Stimulated activated CD8-positive, alpha-beta memory T cell treated with anti-CD3 and anti-CD28 coated beads, Interleukin-4, amount 100 ng/mL, for 48 hours (primary cell): ENCODE measurements around the gene ARMC12.

ENCODE experiments used
- DNase-seq: peaks from one replicate; pipeline ENCODE4 v3.0.0-alpha.2; 2020

Gene ARMC12

DNA sequence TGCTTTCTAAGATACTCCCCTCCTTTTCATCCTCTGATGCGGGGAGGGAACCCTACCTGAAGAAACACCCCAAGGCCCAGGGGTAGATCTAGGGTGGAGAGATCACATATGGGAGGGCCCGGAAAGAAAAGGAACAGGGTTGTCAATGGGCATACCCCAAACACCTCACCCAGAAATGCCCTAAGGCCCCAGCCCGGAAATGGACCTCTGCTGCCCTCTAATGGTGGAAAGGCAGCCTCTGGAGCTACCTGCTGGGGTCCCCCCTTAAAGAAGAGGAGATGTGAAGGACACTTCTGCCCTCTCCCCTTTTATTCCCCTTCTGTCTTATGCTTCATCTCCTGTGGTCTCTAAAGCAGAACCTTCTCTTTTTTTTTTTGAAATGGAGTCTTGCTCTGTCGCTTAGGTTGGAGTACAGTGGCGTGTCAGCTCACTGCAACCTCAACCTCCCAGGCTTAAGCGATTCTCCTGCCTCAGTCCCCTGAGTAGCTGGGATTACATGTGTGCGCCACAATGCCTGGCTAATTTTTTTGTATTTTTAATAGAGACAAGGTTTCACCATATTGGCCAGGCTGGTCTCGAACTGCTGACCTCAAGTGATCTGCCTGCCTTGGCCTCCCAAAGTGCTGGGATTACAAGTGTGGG is 458 bp upstream of the ARMC12 start:
- DNase-seq: peak; percentile 93

DNA sequence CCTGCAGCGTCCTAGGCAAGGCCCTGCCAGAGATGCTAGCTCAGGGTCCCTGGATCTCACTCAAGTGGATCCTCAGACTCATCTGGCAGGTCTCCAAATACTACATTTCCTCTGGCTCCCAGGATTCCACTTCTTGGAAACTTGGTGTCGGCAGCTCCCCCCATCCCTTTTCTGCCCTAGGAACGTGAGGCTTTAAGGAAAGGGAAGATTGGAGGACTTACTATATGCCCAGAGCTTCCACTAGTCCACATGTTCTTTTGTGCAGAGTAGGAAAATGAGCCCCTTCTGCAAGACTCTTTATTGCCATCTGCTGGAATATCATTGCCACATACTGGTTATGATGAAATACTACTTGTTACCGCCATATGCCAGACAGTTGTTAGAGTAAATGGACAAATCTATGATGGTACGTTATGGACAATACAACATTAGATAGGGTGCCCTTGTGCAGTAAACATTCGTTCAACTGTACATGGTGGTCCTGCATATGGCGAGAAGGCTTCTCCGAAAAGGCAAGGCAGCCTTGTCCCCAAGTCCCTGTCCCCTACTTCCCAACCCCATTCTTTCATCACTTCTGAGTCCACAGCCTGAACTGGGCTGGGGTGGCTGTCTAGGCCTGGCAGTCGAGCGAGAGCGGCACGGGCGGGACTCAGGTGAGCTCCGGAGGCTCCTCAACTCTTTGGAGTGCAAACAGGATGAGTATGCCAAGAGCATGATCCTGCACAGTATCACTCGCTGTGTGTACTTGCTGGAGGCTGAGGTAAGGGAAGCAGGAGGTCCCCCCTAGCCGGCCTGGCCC is 780 bp downstream of the ARMC12 start:
- no peak for DNase-seq

DNA sequence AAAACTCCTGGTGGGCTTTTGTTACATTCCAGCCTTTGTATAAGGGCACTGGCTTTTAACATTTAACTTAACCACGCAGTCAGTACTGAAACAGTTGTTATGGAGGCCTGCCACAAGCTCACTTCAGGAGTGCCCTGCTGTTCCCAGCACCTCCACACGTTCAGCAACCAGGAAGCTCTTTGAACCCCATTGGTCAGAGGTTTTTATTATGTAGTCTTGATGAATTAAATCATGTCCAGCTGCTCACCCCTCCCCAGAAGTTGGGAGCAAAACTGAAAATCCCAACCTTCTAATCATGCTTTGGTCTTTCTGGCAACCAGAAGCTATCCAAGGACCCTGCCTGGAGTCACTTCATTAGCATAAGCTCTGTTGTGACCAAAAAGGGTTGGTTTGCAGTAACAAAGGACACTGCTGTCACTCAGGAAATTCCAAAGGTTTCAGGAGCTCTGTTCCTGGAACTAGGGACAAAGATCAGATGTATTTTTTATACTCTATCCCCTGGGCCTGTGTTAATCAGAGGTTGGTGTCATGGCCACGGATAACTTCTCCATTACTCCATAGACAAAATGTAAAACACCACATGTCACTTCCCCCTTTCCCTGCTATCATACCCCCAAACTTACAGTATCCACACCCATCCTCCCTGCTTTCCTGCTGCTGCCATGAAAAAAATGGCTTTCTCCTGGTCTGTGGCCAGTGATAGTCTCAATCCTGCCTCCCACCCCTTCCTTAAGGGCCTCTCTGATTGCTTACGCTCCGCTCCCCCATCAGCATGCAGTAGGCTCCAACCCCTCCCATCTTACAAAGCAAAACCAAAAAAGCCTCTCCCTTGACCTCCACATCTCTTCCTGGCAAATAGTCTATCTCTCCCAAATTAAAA is 3.1 kb downstream of the ARMC12 start:
- no peak for DNase-seq

DNA sequence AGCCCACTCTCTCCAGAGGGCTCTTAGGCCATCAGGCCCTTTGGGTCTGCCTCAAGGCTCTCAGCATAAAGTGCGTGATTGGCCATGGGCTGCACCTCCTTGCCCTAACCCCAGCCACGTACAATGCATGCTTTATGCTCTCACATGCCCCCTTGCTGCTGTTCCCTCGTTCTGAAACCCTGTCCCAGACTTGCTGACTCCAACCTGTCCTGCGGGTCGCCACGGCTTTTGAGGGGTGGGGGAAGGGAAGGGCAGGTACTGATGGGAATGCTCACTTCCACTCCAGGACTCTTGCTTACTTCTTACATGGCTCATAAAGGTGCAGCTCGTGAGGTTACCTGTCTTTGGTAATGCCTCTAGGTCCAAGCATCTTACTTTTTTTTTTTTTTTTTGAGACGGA is 6.0 kb downstream of the ARMC12 start:
- DNase-seq: no peak

DNA sequence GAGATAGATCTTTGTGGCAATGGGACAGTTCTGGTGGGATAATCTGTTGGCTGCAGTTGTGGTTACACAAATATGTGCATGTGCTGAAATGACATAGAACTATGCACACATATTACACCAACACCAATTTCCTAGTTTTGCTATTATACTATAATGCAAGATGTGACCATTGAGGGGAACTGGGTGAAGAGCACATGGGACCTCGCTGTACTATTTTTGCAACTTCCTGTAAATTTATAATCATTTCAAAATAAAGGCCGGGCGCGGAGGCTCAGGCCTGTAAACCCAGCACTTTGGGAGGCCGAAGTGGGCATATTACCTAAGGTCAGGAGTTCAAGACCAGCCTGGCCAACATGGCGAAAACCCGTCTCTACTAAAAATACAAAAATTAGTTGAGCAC is 8.7 kb downstream of the ARMC12 start:
- DNase-seq: no peak

DNA sequence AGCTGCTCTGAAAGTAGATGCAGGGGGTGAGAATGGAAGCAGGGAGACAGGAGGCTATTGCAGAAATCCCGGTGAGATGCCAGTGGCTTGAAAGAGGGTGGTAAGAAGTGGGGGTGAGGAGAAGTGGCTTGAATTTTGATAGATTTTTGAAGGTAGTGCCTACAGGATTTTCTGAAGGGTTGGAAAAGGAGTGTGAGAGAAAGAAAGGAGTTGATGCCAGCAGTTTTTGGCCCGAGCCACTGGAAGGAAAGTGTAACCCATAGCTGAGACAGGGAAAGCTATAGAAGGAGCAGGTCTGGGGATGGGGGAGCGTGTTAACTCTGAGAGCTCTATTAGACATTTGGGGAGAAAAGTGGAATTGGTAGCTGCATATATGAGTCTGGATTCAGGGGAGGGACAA is 9.7 kb downstream of the ARMC12 start:
- no peak for DNase-seq

DNA sequence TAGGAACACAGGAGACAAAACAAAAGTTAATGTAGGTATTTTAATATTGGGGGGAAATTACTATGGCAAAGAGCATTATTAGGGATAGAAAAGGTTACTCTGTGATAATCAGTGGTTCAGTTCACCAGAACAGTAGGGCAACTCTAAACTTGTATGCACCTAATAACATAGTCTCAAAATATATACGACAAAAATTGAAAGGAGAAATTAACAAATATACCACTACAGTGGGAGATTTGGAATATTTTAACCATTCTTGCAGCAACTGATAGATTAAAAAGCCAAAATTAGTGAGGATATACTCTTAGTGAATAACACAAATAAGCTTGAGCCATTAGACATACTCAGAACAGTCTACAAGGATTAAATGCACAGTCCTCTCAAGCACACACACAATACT is 11.0 kb downstream of the ARMC12 start:
- no peak for DNase-seq

DNA sequence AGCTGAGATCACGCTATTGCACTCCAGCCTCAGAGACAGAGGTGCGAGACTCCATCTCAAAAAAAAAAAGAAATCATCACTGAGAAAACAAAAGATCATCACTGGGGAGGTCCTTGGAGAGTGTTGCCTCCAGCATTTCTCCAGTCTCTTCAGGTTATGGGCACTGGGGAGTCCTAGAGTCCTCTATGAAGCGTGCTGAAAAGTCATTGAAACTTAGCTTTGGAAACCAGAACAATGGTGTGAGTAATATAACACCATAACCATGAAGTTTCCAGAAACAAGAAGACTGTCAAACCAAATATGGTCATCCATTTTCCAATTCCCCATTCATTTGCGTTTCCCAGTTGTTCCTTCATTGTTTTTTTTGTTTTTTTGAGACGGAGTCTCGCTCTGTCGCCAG is 13.7 kb downstream of the ARMC12 start:
- DNase-seq: no peak

DNA sequence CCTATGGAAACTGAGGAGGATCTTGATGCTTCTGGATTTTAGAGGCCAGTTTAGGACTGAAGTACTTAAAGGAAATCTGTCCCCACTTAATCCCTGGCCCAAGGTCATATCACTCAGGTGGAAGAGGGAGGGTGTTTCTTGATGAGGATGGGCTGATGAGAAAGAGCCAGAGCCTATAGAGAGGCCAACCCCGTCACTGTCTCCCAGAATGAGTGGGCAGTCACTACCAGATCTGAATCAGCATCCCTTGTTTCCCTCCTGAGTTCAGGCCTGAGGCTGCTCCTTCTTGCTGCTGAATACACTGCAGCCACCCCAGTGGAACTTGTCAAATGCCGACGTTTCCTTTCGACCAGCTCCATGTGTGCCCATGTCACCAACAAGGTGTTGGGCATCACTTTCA is 14.8 kb downstream of the ARMC12 start:
- peak; percentile 59 for DNase-seq

DNA sequence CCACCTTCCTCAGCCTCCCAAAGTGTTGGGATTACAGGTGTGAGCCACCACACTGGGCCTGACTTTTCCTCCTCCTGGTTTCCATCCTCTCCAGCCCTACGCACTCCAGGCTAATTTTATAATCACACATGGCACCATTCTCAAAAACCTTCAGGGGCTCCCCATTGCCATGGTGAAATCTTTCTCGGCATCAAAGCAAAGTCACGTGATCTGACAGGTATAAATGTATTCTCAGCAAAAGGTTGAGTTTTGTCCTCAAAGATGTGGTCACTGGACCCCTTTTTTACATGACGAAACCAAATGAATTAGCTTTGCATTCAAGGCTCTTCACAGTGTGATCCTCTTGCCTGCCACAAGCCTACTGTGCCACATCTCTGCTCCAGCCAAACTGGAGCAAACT is 15.5 kb downstream of the ARMC12 start:
- DNase-seq: no peak

DNA sequence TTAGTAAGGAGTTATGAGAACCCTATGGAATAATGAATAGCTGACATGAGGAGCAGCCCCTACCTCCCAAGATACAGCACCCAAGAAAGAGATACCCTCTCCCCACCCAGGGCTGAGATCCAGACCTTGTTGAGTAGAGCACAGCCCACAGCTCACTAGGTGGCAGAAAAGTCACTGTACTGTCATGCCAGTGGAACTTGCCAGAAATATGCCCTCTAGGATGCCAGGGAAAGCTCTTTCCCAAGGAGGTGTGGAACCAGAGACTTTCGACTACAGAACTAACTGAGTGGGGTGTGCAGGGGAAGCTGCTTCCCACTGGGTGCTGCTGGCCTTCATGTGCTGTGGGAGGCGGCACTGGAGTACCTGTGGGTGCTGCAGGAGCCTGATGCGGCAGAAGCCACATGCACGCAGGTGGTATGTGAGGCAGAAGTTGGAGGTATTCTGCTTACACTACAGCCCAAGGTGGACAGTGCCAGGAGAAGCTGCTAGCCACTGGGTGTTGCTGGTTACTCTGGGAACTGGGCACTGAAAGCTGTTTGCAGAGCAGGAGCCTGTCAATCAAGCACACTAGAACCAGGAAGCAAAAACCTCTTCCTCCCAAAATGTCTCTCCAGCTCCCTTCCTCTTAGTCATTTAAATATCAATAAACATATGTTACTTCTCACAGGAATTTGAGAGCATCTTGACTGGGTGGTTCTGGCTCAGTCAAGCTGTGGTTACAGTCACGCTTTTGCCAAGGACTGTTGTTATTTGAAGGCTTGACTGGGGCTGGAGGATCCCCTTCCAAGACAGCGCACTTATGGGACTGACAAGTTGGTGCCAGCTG is 17.8 kb downstream of the ARMC12 start:
- no peak for DNase-seq

DNA sequence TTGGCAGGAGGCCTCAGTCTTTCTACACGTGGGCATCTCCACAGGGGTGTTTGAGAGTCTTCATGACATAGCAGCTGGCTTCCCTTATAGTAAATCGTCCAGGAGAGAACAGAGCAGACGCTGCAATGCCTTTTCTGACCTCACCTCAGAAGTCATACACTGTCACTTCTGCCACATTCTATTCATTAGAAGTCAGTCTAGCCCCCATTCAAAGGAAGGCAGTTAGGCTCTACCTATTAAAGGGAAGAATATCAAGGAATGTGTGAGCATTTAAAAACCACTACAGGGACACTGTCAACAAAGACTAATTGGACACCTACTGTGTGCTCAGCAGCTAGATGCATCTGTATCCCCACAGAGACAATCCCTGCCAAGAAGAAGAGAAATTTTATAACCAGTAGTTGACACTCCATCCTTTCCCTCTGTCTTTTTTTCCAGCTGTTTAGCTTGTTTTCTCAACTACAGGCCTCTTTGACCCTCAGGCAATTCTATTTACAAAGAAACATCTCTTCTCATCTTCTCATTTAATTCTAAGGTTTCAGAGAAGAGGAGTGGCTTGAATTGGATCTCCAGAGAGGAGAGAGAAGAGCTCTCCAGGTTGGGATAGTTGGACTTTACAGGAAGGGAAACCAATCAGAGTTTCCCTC is 18.6 kb downstream of the ARMC12 start:
- DNase-seq: no peak

DNA sequence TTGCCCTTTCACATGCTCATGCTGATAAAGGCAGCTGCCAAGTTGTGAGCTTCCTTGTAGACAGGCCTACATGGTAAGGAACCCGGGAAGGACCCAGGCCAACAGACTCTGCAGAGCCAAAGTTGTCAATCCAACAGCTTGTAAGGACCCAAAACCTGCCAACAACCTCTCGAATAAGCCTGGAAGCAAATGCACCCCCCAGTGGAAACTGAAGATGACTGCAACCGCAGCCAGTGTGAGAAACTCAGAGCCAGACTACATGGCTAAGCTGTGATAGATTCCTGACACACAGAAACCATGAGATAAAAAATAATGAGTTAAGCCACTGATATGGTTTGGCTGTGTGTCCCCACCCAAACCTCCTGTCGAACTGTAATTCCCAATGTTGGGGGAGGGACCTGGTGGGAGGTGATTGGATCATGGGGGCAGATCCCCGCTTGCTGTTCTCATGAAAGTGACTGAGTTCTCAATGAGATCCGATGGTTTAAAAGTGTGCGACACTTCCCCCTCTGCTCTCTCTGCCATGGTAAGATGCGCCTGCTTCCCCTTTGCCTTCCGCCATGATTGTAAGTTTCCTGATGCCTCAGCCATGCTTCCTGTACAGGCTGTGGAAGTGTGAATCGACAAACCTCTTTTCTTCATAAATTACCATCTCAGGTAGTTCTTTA is 20.8 kb downstream of the ARMC12 start:
- no peak for DNase-seq

DNA sequence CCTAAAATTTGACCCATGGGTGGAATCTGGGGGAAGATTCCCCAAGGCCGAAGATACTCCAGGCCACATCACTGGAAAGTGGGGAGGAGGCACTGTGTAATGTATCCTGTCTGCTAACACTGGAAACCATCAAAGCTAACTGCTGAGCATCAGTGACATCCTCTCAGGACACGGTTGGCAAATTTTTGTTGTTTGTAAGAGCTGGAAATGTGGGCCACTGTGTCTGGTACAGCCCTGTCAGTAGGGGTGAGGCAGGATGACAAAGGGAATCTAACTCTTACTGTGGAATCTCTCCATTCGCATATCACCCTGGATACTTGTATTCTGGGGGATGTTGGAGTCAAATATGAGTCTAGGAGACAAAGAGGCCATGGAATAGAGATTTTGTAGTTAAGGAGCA is 22.6 kb downstream of the ARMC12 start:
- DNase-seq: no peak

DNA sequence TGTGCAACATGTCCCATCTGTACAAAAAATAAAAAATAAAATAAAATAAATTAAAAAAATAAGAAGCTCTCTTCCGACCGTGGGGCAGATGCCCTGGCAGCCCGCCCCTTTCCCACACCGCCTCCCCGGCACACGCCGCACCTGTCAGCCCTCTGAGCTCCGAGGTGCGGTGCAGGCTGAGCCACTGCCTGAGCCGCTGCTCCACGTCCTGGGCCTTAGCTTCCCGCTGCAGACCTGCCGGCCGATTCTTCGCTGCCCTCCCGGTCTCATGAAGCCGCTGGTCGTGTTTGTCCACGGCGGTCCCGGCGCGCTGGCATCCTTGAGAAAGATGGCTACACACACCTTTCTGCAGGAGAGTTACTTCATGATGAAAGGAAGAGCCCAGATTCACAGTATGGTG is 28.9 kb downstream of the ARMC12 start:
- DNase-seq: no peak

DNA sequence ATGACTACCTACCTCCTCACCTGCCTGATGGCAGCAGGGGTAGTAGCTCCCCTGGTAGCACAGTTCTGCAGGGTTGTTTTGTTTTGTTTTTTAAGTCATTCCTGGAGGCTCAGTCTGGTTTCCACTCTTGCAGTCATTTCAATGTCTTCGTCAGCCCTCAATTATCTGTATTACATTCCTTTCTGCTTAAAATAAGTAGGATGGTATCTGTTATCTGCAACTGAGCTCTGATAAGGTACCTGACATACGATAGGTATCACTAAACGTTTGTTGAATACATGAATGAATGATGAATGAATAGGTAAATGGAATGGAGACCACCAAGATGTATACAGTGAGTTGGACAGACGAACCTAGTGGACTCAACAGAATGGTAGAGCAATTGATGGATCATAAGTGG is 32.4 kb downstream of the ARMC12 start:
- DNase-seq: no peak

DNA sequence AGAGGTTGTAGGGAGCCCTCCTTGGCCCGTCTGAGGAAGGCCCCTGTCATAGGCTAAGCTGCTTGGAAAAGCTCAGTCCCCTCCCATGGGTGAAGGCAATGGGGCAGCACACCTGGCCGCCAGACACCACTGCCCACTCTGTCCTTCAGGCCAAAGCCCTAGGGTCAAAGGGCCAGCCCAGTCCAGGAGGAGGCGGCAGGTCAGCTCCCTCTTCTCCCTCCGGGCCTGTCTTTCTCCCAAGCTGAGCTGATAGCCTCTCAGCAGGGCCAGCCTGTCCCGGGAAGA is 34.5 kb downstream of the ARMC12 start:
- DNase-seq: no peak

DNA sequence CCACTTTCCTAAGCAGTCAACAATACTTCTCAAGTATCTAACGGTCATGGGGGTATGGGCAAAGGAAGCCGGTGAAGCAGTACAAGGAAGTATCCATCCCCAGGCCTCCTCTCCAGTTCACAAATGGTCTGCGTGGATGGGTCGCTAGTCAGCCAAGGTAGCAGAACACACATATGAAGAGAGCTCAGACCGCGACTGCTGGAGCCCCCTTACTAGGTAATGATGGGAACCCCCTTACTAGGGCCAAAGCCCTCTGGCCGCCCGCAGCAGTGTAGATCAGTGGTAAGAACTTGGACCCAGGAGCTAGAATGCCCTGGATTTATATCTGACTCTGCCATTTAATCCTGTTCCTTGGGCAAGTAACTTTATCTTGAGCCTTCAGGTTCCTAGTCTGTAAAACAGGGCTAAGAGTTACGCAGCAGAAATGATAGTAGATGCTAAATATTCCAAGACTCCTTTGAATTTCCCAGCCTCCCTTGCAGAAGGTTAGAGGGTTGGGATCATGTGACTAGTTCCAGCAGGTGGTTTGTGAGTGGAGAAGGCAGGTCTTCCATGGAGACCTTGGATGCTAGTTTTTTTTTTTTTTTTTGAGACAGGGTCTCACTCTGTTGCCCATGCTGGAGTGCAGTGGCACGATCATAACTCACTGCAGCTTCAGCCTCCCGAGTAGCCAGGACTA is 37.4 kb downstream of the ARMC12 start:
- DNase-seq: no peak

DNA sequence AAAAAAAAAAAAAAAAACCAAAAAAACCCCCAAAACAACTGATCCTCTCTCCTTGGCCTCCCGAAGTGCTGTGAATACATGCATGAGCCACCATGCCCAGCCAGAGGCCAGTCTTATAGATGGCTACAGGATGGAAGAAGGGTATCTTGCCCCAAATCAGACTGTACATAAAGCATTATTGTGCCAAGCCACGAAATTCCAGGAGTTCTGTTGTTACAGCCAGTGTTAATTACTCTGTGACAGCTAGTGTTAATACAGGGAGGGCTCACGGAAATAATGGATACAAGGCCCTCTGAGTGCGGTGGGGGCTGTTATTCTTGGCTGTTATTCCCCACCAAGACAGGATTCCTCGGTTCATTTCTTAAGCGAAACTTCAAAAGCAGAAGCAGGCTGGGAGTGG is 38.2 kb downstream of the ARMC12 start:
- DNase-seq: no peak

DNA sequence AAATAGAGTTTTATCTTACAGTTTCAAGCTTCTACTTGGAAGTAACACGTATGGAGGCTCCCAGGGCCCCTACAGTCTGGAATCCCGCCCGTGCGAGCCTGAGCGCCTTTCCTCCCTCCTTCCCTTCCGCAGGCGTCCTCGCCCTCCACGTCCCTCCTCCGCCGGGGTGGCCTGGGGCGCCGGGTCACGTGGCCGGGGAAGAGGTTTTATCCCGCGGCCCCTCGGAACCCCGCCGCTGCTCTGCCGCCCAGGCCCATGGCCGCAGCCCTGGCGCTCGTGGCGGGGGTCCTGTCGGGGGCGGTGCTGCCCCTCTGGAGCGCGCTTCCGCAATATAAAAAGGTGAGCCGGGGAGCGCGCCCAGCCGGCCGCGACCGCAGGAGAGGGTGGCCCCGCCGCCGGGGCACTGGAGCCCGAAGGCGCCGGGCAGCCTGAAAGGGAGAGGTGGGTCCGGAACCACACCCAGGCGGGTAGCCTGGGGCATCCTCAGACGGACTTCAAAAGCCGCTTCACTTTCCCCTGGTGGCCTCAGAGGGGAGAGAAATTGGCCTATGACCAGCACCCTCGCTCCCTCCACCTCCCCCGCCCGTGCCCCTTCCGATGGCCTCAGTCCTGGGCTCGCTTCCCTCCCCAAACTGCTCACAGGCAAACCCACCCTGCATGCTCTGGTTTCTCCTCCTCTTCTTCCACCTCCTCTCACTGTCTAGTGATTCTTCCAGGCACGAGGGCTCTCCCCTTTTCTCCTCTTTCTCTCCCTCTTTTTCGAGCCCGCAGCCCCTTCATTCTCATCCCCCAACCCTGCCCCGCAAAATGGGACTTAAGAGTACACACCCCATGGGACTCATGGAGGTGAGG is 39.8 kb downstream of the ARMC12 start, which contains the start of gene CLPSL2:
CLPSL2 (plus strand) TSS at position 235 of the 852 bp plus-strand sequence; CDS start at position 256, 21 bp downstream.
- DNase-seq: no peak
